IgD-negative memory B cell (primary cell): ENCODE data around the gene SLC24A3. TPM values are rescaled to one million over a fixed set of nuclear protein-coding genes. Genes with fewer than 3 reads are reported as not detected.

Experiments
- H3K27ac Mint-ChIP-seq, 3 donors: one replicate each; pipeline ENCODE4 v1.8.0; 2020 to 2022; ENCODE audit warnings: mild to moderate bottlenecking in 3 of 3, mixed read lengths in 3 of 3, moderate library complexity in 1 of 3
- H3K27me3 Mint-ChIP-seq: one replicate; pipeline ENCODE4 v1.8.0; 2021; ENCODE audit warnings: mixed read lengths
- H3K36me3 Mint-ChIP-seq: one replicate; pipeline ENCODE4 v1.8.0; 2020; ENCODE audit warnings: mild to moderate bottlenecking, mixed read lengths
- H3K4me1 Mint-ChIP-seq, 3 donors: one replicate each; pipeline ENCODE4 v1.8.0; 2020 to 2022; ENCODE audit warnings: mixed read lengths in 3 of 3, mild to moderate bottlenecking in 1 of 3
- H3K4me3 Mint-ChIP-seq, 4 donors: one replicate each; pipeline ENCODE4 v1.8.0; 2020 to 2022; ENCODE audit warnings: mild to moderate bottlenecking in 4 of 4, mixed read lengths in 4 of 4, moderate library complexity in 3 of 4
- H3K9me3 Mint-ChIP-seq, 3 donors: one replicate each; pipeline ENCODE4 v1.8.0; 2020 to 2021; ENCODE audit warnings: mixed read lengths in 3 of 3, mild to moderate bottlenecking in 1 of 3
- polyA plus RNA-seq: library from polyadenylated mRNA; unstranded; fragments of 300-500 nt; fragmentation: Illumina TruSeq; gene quantifications from one replicate; pipeline ENCODE4 v1.2.3, GENCODE V29; 2021

Gene SLC24A3
- polyA plus RNA-seq, 1 donor from 2014 or later = not detected

DNA sequence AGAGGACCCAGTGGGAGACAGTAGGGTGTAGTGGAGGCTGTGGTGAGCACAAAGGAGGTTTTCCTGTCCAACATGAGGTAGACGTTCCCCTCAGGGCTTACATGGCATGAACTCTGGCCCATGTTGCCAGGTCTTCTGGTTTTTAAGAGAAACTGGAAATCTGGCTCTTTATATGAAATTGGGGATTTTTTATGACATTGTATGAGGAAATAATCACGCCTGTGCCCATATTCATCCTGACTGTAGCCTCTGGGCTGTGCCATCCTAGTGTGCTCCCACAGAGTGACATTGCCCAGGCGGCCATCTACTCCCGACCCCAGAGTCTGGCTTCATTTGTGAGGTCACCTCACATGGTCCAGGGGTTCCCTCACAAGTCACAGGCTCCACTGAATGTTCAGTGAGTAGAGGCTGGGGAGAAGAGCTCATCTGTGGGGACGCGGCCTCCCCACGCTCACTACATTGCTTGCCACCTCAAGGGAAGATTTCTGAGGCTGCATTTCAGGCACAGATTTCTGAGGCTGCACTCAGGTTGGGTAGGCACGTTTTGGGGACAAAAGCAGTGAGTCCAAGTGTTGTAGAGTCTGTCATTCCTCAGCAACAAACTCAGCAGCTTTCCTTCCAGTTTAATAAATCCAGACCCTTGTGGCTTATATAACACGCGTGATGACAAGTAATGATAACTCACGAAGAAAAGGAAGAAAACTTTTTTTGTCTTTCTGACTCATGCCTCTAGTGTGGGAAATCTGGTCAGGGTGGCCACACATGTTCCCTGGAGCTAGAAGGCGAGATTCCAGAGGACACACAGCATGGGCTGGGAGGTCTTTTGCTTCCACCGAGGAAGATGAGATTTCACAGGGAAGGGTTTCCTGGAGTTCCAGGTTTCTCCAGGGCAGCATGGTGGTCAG is 41.7 kb downstream of the SLC24A3 start:
- peaks cover 0 to 3% (median 0%) of the 10 kb centered on the region in 3 donors for H3K4me1 Mint-ChIP-seq
- peaks cover 0 to 3% (median 0%) of the 10 kb centered on the region in 3 donors for H3K9me3 Mint-ChIP-seq
- H3K27me3 Mint-ChIP-seq = peaks cover 9% of the 10 kb centered on the region
- no peak overlapping the region for H3K27ac Mint-ChIP-seq
- H3K36me3 Mint-ChIP-seq = no peaks in the 10 kb centered on the region
- no peak overlapping the region for H3K4me3 Mint-ChIP-seq

GRCh38 chr20:19254956-19255355 is 42.5 kb downstream of the SLC24A3 start:
- H3K4me1 Mint-ChIP-seq = peaks cover 0 to 3% (median 0%) of the 10 kb centered on the region in 3 donors
- H3K36me3 Mint-ChIP-seq = no peaks in the 10 kb centered on the region
- peaks cover 0 to 3% (median 0%) of the 10 kb centered on the region in 3 donors for H3K9me3 Mint-ChIP-seq
- no peak overlapping the region for H3K4me3 Mint-ChIP-seq
- H3K27me3 Mint-ChIP-seq = peaks cover 9% of the 10 kb centered on the region
- no peak overlapping the region for H3K27ac Mint-ChIP-seq

DNA sequence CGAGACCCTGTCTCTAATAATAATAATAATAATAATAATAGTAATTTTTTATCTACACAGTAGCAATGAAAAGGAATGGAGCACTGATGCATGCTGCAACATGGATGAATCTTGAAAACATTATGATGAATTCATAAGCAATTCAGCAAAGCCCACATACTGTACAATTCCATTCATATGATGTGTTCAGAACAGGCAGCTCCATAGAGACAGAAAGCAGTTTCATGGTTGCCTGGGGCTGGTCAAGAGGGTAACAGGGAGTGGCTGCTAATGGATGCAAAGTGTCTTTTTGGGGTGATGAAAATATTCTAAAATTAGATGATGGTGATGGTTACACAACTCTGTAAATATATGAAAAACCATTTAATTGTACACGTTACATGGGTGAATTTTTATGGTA is 43.6 kb downstream of the SLC24A3 start:
- Mint-ChIP-seq H3K27me3 (peaks cover 9% of the 10 kb centered on the region), H3K4me1 (peaks cover 0 to 7% (median 6%) of the 10 kb centered on the region in 3 donors), H3K9me3 (no peaks in the 10 kb centered on the region), H3K36me3 (no peaks in the 10 kb centered on the region), H3K4me3 (no peak overlapping the region), H3K27ac (no peak overlapping the region)

DNA sequence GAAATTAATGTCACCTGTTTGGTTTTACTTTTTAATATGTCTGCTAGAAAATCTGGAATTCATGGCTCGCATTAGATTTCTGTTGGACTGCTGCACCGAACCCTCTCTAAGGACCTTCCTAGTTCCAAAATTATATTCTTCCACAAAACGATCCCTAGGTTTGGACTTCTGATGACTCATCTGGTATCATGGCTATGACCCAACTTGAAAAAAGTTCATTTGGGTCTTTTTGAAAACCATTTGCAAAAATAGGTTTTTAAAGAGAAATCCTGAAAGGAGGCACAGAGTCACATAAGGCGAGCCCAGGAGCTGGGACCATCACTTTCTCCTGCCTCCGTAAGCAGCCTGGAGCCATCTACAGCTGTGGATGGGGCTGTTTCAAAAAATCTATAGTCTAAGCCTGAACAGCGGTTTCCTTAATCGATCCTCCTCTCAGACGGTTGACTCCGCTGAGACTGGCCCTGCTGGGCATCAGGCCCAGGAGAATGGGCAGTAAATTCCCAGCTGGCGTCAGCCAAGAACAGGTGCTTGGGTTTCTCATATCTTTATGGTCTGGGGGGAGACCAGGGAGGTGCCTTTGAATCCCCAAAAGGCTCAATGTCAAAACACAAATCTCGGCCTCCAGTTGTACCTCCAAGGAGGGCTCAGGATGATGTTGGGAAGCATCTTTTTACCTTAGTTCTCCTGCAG is 44.6 kb downstream of the SLC24A3 start:
- Mint-ChIP-seq H3K9me3 (no peaks in the 10 kb centered on the region), H3K27me3 (peaks cover 9% of the 10 kb centered on the region), H3K36me3 (no peaks in the 10 kb centered on the region), H3K4me1 (peaks cover 0 to 7% (median 6%) of the 10 kb centered on the region in 3 donors), H3K27ac (no peak overlapping the region), H3K4me3 (no peak overlapping the region)

DNA sequence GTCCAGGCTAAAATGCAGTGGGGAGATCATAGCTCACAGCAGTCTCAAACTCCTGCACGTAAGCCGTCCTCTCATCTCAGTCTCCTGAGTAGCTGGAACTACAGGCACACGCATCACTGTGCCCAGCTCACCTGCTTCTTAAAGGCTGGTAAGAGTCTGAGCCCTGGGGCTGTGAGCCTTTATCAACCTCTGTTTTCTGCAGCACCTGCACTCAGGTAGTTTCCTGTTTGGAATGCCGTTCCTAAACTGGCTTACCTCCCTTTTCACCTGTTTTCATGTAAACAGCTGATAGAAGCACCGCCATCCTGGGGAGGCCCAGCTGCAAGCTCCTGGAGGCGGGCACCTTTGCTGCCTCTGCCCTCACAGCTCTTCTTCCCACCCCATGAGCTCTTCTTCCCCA is 45.4 kb downstream of the SLC24A3 start:
- no peak overlapping the region for H3K4me3 Mint-ChIP-seq
- H3K27ac Mint-ChIP-seq = no peak overlapping the region
- H3K27me3 Mint-ChIP-seq = peaks cover 9% of the 10 kb centered on the region
- H3K9me3 Mint-ChIP-seq = no peaks in the 10 kb centered on the region
- no peaks in the 10 kb centered on the region for H3K36me3 Mint-ChIP-seq
- H3K4me1 Mint-ChIP-seq = peaks cover 0 to 7% (median 6%) of the 10 kb centered on the region in 3 donors

- H3K36me3 Mint-ChIP-seq = no peaks in the 10 kb centered on the region
- H3K27me3 Mint-ChIP-seq = peaks cover 5% of the 10 kb centered on the region
- H3K9me3 Mint-ChIP-seq = no peaks in the 10 kb centered on the region
- H3K27ac Mint-ChIP-seq = no peak overlapping the region
- peaks cover 0 to 10% (median 9%) of the 10 kb centered on the region in 3 donors for H3K4me1 Mint-ChIP-seq
- H3K4me3 Mint-ChIP-seq = no peak overlapping the region
Observed at GRCh38 chr20:19259141-19259591, 46.7 kb downstream of the SLC24A3 start.

DNA sequence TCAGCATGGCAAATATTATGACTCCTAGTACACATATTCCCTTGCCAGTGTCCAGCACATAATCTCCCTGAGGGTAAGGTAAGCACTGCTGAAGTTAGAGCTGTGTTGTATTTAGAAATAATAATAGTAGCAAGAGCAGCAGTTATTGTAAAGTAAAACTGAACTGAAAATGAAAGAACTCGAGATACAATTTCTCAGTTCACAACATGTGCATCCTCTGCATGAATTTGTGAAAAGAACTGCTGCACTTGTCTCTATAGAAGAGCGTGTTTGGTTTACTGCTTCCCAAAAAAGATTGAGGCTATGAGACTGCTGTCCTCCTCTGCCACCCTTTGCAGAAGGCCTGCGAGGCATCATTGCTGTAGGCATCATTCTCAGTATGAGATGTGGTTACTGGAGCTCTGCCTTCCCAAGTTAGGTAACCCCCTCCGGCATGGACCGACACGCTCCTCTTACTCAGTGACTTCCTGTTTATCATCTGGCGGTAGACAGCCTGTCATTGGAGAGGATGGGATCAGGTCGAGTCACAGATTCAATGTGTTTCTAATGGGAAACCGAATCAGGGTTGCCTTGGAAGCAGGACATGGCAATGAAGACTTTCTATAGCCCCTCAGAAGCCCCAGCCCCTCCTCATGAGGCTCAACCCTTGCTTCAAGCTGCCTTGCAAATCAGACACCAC is 48.1 kb downstream of the SLC24A3 start:
- peaks cover 0 to 10% (median 9%) of the 10 kb centered on the region in 3 donors for H3K4me1 Mint-ChIP-seq
- H3K27ac Mint-ChIP-seq = no peak overlapping the region
- H3K27me3 Mint-ChIP-seq = peaks cover 6% of the 10 kb centered on the region
- H3K36me3 Mint-ChIP-seq = peaks cover 3% of the 10 kb centered on the region
- H3K9me3 Mint-ChIP-seq = no peaks in the 10 kb centered on the region
- H3K4me3 Mint-ChIP-seq = peak overlapping the region in 2 of 4 donors; percentile 66 to 72

GRCh38 chr20:19264191-19264590 is 51.7 kb downstream of the SLC24A3 start:
- H3K27me3 Mint-ChIP-seq = peaks cover 3% of the 10 kb centered on the region
- peak overlapping the region in 1 of 4 donors; percentile 63 for H3K4me3 Mint-ChIP-seq
- peaks cover 3% of the 10 kb centered on the region for H3K36me3 Mint-ChIP-seq
- H3K9me3 Mint-ChIP-seq = no peaks in the 10 kb centered on the region
- peaks cover 0 to 9% (median 7%) of the 10 kb centered on the region in 3 donors for H3K4me1 Mint-ChIP-seq
- H3K27ac Mint-ChIP-seq = no peak overlapping the region

GRCh38 chr20:19265646-19266374 is 53.4 kb downstream of the SLC24A3 start:
- Mint-ChIP-seq H3K36me3 (peaks cover 3% of the 10 kb centered on the region), H3K4me3 (no peak overlapping the region), H3K27me3 (peaks cover 3% of the 10 kb centered on the region), H3K9me3 (no peaks in the 10 kb centered on the region), H3K4me1 (peaks cover 0 to 3% (median 3%) of the 10 kb centered on the region in 3 donors), H3K27ac (no peak overlapping the region)

DNA sequence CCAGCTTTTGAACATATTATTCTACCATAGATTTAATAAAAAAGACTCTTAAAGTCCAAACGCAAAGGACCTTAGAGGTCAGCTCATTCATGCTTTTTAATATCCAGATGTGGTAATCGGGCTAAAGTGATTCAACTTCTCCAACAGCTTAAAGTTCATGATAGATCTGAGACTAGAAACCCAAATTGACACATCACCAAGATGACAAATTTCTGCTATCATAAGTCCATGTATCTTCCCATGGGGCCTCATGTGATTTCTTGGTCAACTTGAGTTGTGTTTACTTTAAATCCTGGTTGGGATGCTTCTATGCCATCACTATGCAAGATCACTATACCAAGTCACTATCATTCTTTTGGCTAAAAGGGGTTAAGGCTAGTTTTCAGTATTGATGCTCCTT is 56.0 kb downstream of the SLC24A3 start:
- no peak overlapping the region for H3K4me3 Mint-ChIP-seq
- H3K27ac Mint-ChIP-seq = no peak overlapping the region
- peaks cover 7% of the 10 kb centered on the region for H3K27me3 Mint-ChIP-seq
- no peaks in the 10 kb centered on the region for H3K4me1 Mint-ChIP-seq
- peaks cover 3% of the 10 kb centered on the region for H3K36me3 Mint-ChIP-seq
- no peaks in the 10 kb centered on the region for H3K9me3 Mint-ChIP-seq

- no peak overlapping the region for H3K4me3 Mint-ChIP-seq
- H3K9me3 Mint-ChIP-seq = no peaks in the 10 kb centered on the region
- peaks cover 4% of the 10 kb centered on the region for H3K27me3 Mint-ChIP-seq
- H3K4me1 Mint-ChIP-seq = no peaks in the 10 kb centered on the region
- no peak overlapping the region for H3K27ac Mint-ChIP-seq
- peaks cover under 1% of the 10 kb centered on the region for H3K36me3 Mint-ChIP-seq
Observed at GRCh38 chr20:19269737-19270340, 57.4 kb downstream of the SLC24A3 start.

GRCh38 chr20:19271879-19272651 is 59.6 kb downstream of the SLC24A3 start:
- Mint-ChIP-seq H3K27ac (no peak overlapping the region), H3K4me1 (no peaks in the 10 kb centered on the region), H3K36me3 (no peaks in the 10 kb centered on the region), H3K4me3 (no peak overlapping the region), H3K27me3 (peaks cover 4% of the 10 kb centered on the region), H3K9me3 (no peaks in the 10 kb centered on the region)

DNA sequence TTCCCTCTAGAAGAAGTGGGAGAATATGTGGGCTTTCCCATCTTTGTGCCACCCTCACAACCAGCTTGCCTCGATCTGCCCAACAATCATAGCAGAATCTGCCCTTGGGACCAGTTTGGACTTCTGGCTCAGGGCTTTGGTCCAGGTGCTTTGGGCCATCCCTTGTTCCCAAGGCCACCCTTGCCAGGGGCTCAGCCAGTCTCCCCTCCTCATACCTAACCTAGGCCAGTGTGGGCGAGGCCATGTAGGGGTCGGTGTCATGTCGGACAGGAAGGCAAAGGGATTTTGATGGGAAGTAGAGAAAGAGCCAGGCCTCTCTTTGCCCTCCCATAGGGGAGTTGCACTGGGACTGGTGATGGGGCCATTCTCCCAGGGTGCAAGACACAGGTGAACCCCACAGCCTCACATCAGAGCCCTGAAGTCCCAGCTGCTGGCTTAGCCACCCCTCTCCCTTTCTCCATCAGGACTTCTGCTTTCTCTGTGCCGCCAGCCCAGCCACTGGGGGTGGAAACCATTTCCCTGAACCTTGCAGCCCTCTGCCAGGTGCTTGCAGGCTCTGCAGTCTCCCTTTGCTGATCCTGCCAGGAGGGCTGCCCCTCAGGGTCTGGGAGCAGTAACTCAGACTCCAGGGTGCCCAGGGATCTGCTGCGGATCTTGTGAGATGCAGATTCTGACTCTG is 60.7 kb downstream of the SLC24A3 start:
- Mint-ChIP-seq H3K9me3 (no peaks in the 10 kb centered on the region), H3K36me3 (no peaks in the 10 kb centered on the region), H3K4me3 (no peak overlapping the region), H3K27me3 (peaks cover 4% of the 10 kb centered on the region), H3K4me1 (no peaks in the 10 kb centered on the region), H3K27ac (no peak overlapping the region)
